ENCODE results near the gene PTPRQ.

GRCh38 chr12:80491166-80491565 lies 47.1 kb downstream of the PTPRQ start:
- TF ChIP-seq POLR2A (IDR thresholded peaks at IDR 0.05) (no peak), CTCF (IDR thresholded peaks at IDR 0.05) (no peak), POLR2AphosphoS5 (IDR thresholded peaks at IDR 0.05) (no peak)

All from prostate gland (tissue), 2 donors.